ENCODE results near the gene ZSWIM4. TPM values are rescaled to one million over a fixed set of nuclear protein-coding genes. Genes with fewer than 3 reads are reported as not detected.

The ZSWIM4 gene
- total and polyA plus RNA-seq, 2 of the 4 experiments (the other 2 are of a cell fraction) = 2.2 to 6.2 TPM

DNA sequence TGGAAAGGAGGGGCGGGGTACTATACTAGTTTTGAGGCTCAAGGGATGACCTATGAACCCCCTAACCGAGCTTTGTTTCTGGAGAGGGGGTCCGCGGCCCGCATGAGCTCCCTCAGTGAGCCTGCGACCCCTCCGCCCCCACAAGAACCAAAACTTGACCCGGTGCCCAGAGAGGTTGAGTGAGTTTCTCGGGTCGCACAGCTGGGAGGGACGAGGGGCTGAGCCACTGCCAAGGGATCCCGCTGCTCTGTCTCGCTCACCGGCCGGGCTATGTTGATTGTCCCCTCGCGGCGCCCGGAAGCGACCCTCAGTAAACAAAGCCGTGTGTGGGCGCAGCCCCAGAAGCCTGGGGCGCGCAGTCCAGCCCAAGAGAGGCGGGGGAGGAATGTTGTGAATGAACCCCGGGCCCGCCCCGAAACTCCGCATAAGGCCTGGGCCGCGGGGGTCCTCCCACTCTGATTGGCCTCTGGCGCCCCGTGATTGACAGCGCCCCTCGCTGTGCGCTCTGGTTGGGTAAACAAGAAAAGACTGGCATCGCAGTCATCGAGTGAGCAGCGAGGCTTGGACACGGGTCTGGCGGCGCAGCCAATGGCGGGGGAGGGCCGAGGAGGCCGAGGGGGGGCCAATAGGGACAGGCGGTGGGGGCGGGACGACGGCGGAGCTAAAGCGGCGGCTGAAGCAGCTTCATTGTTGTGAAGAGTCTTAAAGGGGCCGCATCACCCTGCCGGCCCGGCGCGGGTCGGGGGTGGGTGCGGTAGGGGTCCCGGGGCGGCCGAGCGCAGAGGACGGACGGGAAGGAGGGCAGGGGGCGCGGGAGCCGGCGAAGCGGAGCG is at the start of gene ZSWIM4 (continued):
- no peak for TF ChIP-seq NFE2L2 (IDR thresholded peaks at IDR 0.05; ENCODE audit: low read depth, low read length)
- TF ChIP-seq CHD1 (IDR thresholded peaks at IDR 0.05; ENCODE audit: low read depth, low read length) = no peak
- TF ChIP-seq CEBPB (IDR thresholded peaks at IDR 0.05; ENCODE audit: low read depth, low read length) = no peak
- TF ChIP-seq RCOR1 (IDR thresholded peaks at IDR 0.05; ENCODE audit: insufficient replicate concordance, low read length) = no peak
- no peak for TF ChIP-seq RAD21 (IDR thresholded peaks at IDR 0.05; ENCODE audit: low read length)
- TF ChIP-seq POLR2A (IDR thresholded peaks at IDR 0.05; ENCODE audit: low read depth, low read length) = peak; percentile 78

DNA sequence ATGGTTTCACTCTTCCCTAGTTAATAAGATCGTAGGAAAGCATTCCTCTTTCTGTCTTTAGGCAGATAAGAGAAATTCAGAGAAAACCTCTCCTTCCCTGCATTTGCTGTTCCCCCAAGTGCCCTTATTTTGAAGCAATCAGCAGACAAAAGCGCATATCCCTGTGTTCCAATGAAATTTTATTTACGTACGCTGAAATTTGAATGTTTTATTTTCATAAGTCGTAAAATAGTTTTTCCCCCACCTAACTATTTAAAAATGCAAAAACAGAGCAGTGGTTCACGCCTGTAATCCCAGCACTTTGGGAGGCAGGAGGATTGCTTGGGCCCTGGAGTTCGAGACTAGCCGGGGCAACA is 48.2 kb upstream of the ZSWIM4 start:
- WGBS, 2 experiments (ENCODE audit: extremely low coverage in 2 of 2, insufficient read length in 1 of 2) = 80% methylated on average over 4 of the region's 8 CpGs; no CpG with 5 or more reads in 1 of the 2 experiments
- no peak overlapping the region for H3K18ac ChIP-seq (ENCODE audit: low read depth, low read length)
- H3K27me3 ChIP-seq (ENCODE audit: control insufficient read depth, insufficient read depth, low read length) = no peaks in the 10 kb centered on the region
- peak overlapping the region; percentile 92 for H2AK9ac ChIP-seq (replicated peaks; ENCODE audit: low read depth, low read length, poor library complexity)
- no peak overlapping the region for H4K91ac ChIP-seq (ENCODE audit: insufficient read depth, low read depth, low read length)
- H2BK20ac ChIP-seq (ENCODE audit: low read depth, low read length) = no peak overlapping the region
- H3K4ac ChIP-seq (ENCODE audit: low read depth, low read length) = peak overlapping the region; percentile 29; the same call in 1 of the 2 replicates
- no peak overlapping the region for H3K23ac ChIP-seq (ENCODE audit: low read depth, low read length)
- no peak overlapping the region for H3K27ac ChIP-seq (ENCODE audit: insufficient read depth, low read length)
- H2BK15ac ChIP-seq (ENCODE audit: low read depth, low read length) = no peak overlapping the region; the same call in 2 of the 3 replicates
- H4K20me1 ChIP-seq (ENCODE audit: insufficient read depth, low read length) = 0 out of 2 replicates have a peak, but pooled peaks cover 3% of the 10 kb centered on the region
- peaks cover 4 to 29% of the 10 kb centered on the region in 2 experiments; a peak in 3 of 4 replicates for H3K79me1 ChIP-seq (ENCODE audit: low read depth in 1 of 2, low read length in 2 of 2)
- dilution Hi-C loops (cut with HindIII; ENCODE audit: low sequenced_read_pairs, unreplicated experiment) (no loop called here), intact Hi-C loops (cut with micrococcal nuclease) (no loop called here), in situ Hi-C loops (cut with MboI; ENCODE audit: low sequenced_read_pairs) (loop anchor here (25.0 kb wide), 1 partner anchor 760 kb away; the partner anchor contains the start of gene NFIX)
- H3K36me3 ChIP-seq (ENCODE audit: control insufficient read depth, insufficient read depth, low read length) = peaks cover 10% of the 10 kb centered on the region; the same call in 1 of the 2 replicates
- H3K9me1 ChIP-seq (ENCODE audit: insufficient read depth, low read length) = no peaks in the 10 kb centered on the region; the same call in 1 of the 2 replicates
- H3K4me2 ChIP-seq (ENCODE audit: low read depth, low read length) = no peak overlapping the region
- no peaks in the 10 kb centered on the region for H3K9me3 ChIP-seq (ENCODE audit: control insufficient read depth, insufficient read depth, low read length)
- ChIA-PET POLR2A (ENCODE audit: unreplicated experiment) (interaction anchor here (0.6 to 1.0 kb wide), 2 partner anchors 15 to 28 kb away, joined by 3 read pairs; no protein-coding TSS in a partner anchor), CTCF (no interaction called here)
- H4K8ac ChIP-seq (ENCODE audit: low read depth in 2 of 2, low read length in 2 of 2) = peak overlapping the region; percentile 80 to 85
- peak overlapping the region; percentile 87 for H2AFZ ChIP-seq (replicated peaks; ENCODE audit: low read length, poor library complexity)
- H4K5ac ChIP-seq (ENCODE audit: low read depth, low read length) = peak overlapping the region; percentile 21; the same call in 1 of the 2 replicates
- BruUV-seq (replicated peaks) = no TSS peak
- H2BK5ac ChIP-seq (ENCODE audit: low read depth, low read length, poor library complexity, severe bottlenecking) = no peak overlapping the region
- 0 out of 2 replicates have a peak overlapping the region, but pooled peaks have one; percentile 25 for H2AK5ac ChIP-seq (ENCODE audit: low read depth, low read length)
- no peak overlapping the region for H3K9ac ChIP-seq (ENCODE audit: low read depth, low read length)
- H3K14ac ChIP-seq (replicated peaks; ENCODE audit: low read depth, low read length) = no peak overlapping the region
- H3K4me1 ChIP-seq (ENCODE audit: control insufficient read depth, insufficient read depth, low read length) = peaks cover 4% of the 10 kb centered on the region; the same call in 1 of the 2 replicates
- H3K4me3 ChIP-seq (ENCODE audit: insufficient read depth, low read depth, low read length) = peak overlapping the region; percentile 31
- DNase-seq = no peak
- no peak for ATAC-seq (ENCODE audit: low read depth)
- H2BK120ac ChIP-seq (ENCODE audit: low read depth, low read length) = no peak overlapping the region
- no peak overlapping the region for H3K56ac ChIP-seq (ENCODE audit: extremely low read depth, insufficient read depth, low read length)
- TF ChIP-seq NFE2L2 (IDR thresholded peaks at IDR 0.05; ENCODE audit: low read depth, low read length) = no peak
- no peak for TF ChIP-seq RCOR1 (IDR thresholded peaks at IDR 0.05; ENCODE audit: insufficient replicate concordance, low read length)
- TF ChIP-seq CEBPB (IDR thresholded peaks at IDR 0.05; ENCODE audit: low read depth, low read length) = no peak
- TF ChIP-seq POLR2A (IDR thresholded peaks at IDR 0.05; ENCODE audit: low read depth, low read length) = no peak
- TF ChIP-seq, protein P1, sequence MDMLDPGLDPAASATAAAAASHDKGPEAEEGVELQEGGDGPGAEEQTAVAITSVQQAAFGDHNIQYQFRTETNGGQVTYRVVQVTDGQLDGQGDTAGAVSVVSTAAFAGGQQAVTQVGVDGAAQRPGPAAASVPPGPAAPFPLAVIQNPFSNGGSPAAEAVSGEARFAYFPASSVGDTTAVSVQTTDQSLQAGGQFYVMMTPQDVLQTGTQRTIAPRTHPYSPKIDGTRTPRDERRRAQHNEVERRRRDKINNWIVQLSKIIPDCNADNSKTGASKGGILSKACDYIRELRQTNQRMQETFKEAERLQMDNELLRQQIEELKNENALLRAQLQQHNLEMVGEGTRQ (IDR thresholded peaks at IDR 0.05; ENCODE audit: low read depth, low read length) = no peak
- no peak for TF ChIP-seq RAD21 (IDR thresholded peaks at IDR 0.05; ENCODE audit: low read length)
- no peak for TF ChIP-seq MXI1 (IDR thresholded peaks at IDR 0.05; ENCODE audit: borderline replicate concordance, low read depth, low read length)
- no peak for TF ChIP-seq BHLHE40 (IDR thresholded peaks at IDR 0.05; ENCODE audit: low read depth, low read length)
- TF ChIP-seq MAZ (IDR thresholded peaks at IDR 0.05; ENCODE audit: borderline replicate concordance, low read depth, low read length) = no peak
- TF ChIP-seq CHD1 (IDR thresholded peaks at IDR 0.05; ENCODE audit: low read depth, low read length) = no peak
- TF ChIP-seq, protein P2, sequence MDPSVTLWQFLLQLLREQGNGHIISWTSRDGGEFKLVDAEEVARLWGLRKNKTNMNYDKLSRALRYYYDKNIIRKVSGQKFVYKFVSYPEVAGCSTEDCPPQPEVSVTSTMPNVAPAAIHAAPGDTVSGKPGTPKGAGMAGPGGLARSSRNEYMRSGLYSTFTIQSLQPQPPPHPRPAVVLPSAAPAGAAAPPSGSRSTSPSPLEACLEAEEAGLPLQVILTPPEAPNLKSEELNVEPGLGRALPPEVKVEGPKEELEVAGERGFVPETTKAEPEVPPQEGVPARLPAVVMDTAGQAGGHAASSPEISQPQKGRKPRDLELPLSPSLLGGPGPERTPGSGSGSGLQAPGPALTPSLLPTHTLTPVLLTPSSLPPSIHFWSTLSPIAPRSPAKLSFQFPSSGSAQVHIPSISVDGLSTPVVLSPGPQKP (IDR thresholded peaks at IDR 0.05; ENCODE audit: borderline replicate concordance, low read depth, low read length) = no peak
